Endodermal cell (in vitro differentiated cells): Measurements from ENCODE around the gene ADSS2. TPM values are rescaled to one million over a fixed set of nuclear protein-coding genes. Genes with fewer than 3 reads are reported as not detected.

Experiments
- DNase-seq: peaks from one replicate; pipeline ENCODE4 v3.0.0-alpha.2; 2017
- H3K27ac ChIP-seq: 2 replicates; pipeline ENCODE4 v1.5.1; 2013; ENCODE audit warnings: mild to moderate bottlenecking, low read depth, low read length, moderate library complexity
- H3K27me3 ChIP-seq: 2 replicates; pipeline ENCODE4 v1.6.1; 2013; ENCODE audit warnings: mild to moderate bottlenecking, low read length, moderate library complexity; ENCODE audit not compliant: insufficient read depth, control insufficient read depth, poor library complexity, severe bottlenecking
- H3K36me3 ChIP-seq: 2 replicates; pipeline ENCODE4 v1.7.0; 2013; ENCODE audit warnings: mild to moderate bottlenecking, low read length, moderate library complexity; ENCODE audit not compliant: control insufficient read depth, insufficient read depth
- H3K4me1 ChIP-seq: one replicate; pipeline ENCODE4 v1.7.0; 2013; ENCODE audit warnings: low read length; ENCODE audit not compliant: control insufficient read depth, insufficient read depth
- H3K4me3 ChIP-seq: 2 replicates; pipeline ENCODE4 v1.5.1; 2013; ENCODE audit warnings: mild to moderate bottlenecking, low read length, moderate library complexity
- H3K9ac ChIP-seq: 2 replicates; pipeline ENCODE4 v1.6.1; 2013; ENCODE audit warnings: mild to moderate bottlenecking, low read length, moderate library complexity; ENCODE audit not compliant: poor library complexity, severe bottlenecking; ENCODE audit errors: extremely low read depth
- H3K9me3 ChIP-seq: 2 replicates; pipeline ENCODE4 v1.6.1; 2013; ENCODE audit warnings: mild to moderate bottlenecking, low read length, moderate library complexity; ENCODE audit not compliant: control insufficient read depth
- H3K27ac Mint-ChIP-seq: 2 replicates; pipeline ENCODE4 v1.8.0; 2020; ENCODE audit warnings: mixed read lengths
- H3K27me3 Mint-ChIP-seq: 2 replicates; pipeline ENCODE4 v1.8.0; 2021; ENCODE audit warnings: mild to moderate bottlenecking, mixed read lengths; ENCODE audit not compliant: insufficient read depth
- H3K36me3 Mint-ChIP-seq: 2 replicates; pipeline ENCODE4 v1.8.0; 2020; ENCODE audit warnings: low read depth, mixed read lengths
- H3K4me1 Mint-ChIP-seq: 2 replicates; pipeline ENCODE4 v1.8.0; 2020; ENCODE audit warnings: mixed read lengths
- H3K4me3 Mint-ChIP-seq: 2 replicates; pipeline ENCODE4 v1.8.0; 2020; ENCODE audit warnings: mild to moderate bottlenecking, moderate library complexity, mixed read lengths
- H3K9me3 Mint-ChIP-seq: 2 replicates; pipeline ENCODE4 v1.8.0; 2020; ENCODE audit warnings: mild to moderate bottlenecking, mixed read lengths
- CTCF ChIP-seq: fragments of 200-600 bp; sonication (generic); conservative IDR thresholded peaks from 2 replicates; pipeline ENCODE4 v1.5.0; 2021; ENCODE audit warnings: antibody characterized with exemption, mild to moderate bottlenecking
- WGBS, 2 experiments: methylation state at CpG; one replicate each; pipeline versions ENCODE4 v1.1.5 to v1.1.7; 2013; ENCODE audit warnings: missing lambda C conversion rate in 2 of 2, mixed read lengths in 1 of 2; ENCODE audit not compliant: insufficient coverage in 1 of 2, insufficient read length in 1 of 2; 5-methylcytosine and 5-hydroxymethylcytosine counted together
- total RNA-seq, 2 donors: library from RNA; stranded (reverse); fragmentation: NEBNext Ultra II Directional in 1 of 2; extraction: Animal tissue kit (Norgen Biotek cat#: 25700) in 1 of 2; gene quantifications; 2 replicates in 1 of 2; 3 replicates in 1 of 2; pipeline ENCODE4 v1.2.1, GENCODE V29; 2021

ADSS2 gene
- total RNA-seq, 2 donors from 2014 or later = 45.9 to 50.2 TPM

DNA sequence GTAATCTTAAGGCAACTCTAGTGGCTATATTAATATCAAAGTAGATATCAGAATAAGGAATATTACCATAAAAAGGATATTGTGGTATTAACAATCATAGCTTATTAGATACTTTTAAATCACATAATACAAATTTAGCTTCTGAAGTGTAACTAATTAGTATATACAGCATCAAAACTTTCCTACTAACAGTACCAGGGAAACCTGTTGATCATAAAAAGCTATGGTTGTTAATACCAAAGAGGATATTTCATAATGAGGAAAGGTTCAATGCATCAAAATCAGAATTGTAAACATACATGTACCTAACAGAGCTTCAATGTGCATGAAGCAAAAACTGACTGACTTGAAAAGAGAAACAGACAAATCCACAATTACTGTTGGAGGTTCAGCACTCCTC lies 24.1 kb downstream of the ADSS2 start:
- H3K27ac ChIP-seq = no peak overlapping the region
- Mint-ChIP-seq H3K36me3 (peaks cover 24% of the 10 kb centered on the region), H3K27me3 (no peaks in the 10 kb centered on the region), H3K4me3 (no peak overlapping the region), H3K27ac (no peak overlapping the region), H3K4me1 (no peaks in the 10 kb centered on the region), H3K9me3 (no peaks in the 10 kb centered on the region)
- no peak for TF ChIP-seq CTCF
- no peaks in the 10 kb centered on the region for H3K27me3 ChIP-seq
- no peaks in the 10 kb centered on the region for H3K9me3 ChIP-seq
- no peak for DNase-seq
- peaks cover 14% of the 10 kb centered on the region for H3K36me3 ChIP-seq
- no peak overlapping the region for H3K9ac ChIP-seq
- H3K4me3 ChIP-seq = no peak overlapping the region
- H3K4me1 ChIP-seq = no peaks in the 10 kb centered on the region

DNA sequence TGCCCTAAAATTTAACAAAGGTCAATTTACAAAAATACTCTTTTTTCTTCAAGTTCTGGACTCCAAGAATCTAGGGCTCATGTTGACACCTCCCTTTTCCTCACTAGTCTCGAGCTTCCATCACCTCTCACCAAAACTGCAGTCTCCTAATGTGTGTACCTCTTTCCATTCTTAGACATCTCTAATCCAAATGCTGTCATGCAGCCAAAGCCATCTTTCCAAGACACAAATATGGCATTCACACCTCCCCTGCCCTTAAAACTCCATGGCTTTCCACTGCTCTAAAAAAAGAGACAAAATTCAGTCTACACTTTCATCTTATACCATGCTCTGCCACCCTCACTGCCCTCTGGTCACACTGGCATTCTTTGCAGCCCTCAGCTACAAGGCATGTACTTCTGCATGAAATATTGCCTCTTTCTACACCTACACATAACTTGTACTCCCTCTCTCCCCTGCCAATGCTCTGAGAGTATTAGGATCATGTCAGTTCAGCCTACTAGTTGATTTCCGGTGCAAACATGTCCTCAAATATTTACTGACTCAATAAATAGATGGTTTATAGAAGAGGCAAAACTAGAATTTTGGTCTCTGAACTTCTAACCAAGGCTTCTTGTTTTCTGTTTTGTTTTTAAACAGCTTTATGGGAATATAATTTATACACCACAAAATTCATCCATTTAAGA lies 26.9 kb downstream of the ADSS2 start:
- H3K27ac Mint-ChIP-seq = no peak overlapping the region
- H3K9me3 Mint-ChIP-seq = no peaks in the 10 kb centered on the region

DNA sequence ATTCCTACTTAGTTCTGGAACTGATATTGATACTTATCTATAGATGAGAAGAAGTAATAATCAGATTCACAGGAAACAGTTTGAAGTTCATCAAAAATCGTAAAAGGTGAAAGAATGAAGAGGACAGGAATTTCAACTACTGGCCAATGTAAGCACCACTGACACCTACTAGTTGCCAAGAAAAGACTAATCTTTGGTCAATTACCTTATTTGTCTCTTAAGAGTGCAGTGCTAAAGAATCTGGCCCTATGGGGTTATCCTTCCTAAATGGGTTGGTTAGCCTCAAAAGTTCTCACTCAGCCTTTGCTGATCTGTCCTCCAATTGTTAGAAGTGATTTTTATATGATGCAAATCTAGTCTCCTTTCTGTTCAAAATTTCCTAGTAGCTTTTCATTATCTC lies 29.5 kb downstream of the ADSS2 start:
- Mint-ChIP-seq H3K9me3 (no peaks in the 10 kb centered on the region), H3K4me3 (no peak overlapping the region), H3K4me1 (no peaks in the 10 kb centered on the region), H3K27me3 (no peaks in the 10 kb centered on the region), H3K36me3 (peaks cover 37% of the 10 kb centered on the region), H3K27ac (no peak overlapping the region)
- Histone ChIP-seq H3K27me3 (no peaks in the 10 kb centered on the region), H3K4me3 (no peak overlapping the region), H3K36me3 (peaks cover 40% of the 10 kb centered on the region), H3K9me3 (no peaks in the 10 kb centered on the region), H3K27ac (no peak overlapping the region), H3K9ac (no peak overlapping the region), H3K4me1 (no peaks in the 10 kb centered on the region)
- no peak for TF ChIP-seq CTCF
- DNase-seq = no peak
- WGBS, 2 experiments = 83 to 92% methylated on average over 1 of the region's 1 CpG

More for the DNA sequence above, 26.9 kb downstream of the ADSS2 start:
- Mint-ChIP-seq H3K4me3 (no peak overlapping the region), H3K4me1 (no peaks in the 10 kb centered on the region), H3K36me3 (peaks cover 24% of the 10 kb centered on the region), H3K27me3 (no peaks in the 10 kb centered on the region)
- H3K9ac ChIP-seq = no peak overlapping the region
- no peaks in the 10 kb centered on the region for H3K9me3 ChIP-seq
- H3K27me3 ChIP-seq = no peaks in the 10 kb centered on the region
- peaks cover 29% of the 10 kb centered on the region for H3K36me3 ChIP-seq
- H3K27ac ChIP-seq = no peak overlapping the region
- no peak overlapping the region for H3K4me3 ChIP-seq
- TF ChIP-seq CTCF = no peak
- 86 to 89% methylated on average over 1 to 2 of the region's 2 CpGs for WGBS, 2 experiments
- no peak for DNase-seq
- H3K4me1 ChIP-seq = no peaks in the 10 kb centered on the region
